ENCODE data around the gene S100Z. TPM values are rescaled to one million over a fixed set of nuclear protein-coding genes. Genes with fewer than 3 reads are reported as not detected.

The S100Z gene
- total and polyA plus RNA-seq, 10 of the 15 experiments (the other 5 are each of a cell fraction or from before 2014, with no cell fraction given), result 0.12 to 0.51 (median 0.30) TPM; not detected in 2

GRCh38 chr5:76946090-76946489 is 96.3 kb downstream of the S100Z start:
- RAD21 ChIA-PET (ENCODE audit: unreplicated experiment), result no interaction called here
- BruUV-seq (replicated peaks), result no TSS peak
- in situ Hi-C loops (cut with MboI) (no loop called here), intact Hi-C loops (cut with micrococcal nuclease; ENCODE audit: unreplicated experiment) (no loop called here)
- FAIRE-seq (no peak), ATAC-seq (no peak), DNase-seq (ENCODE audit: low read depth, low spot score) (no peak)
- POLR2A ChIA-PET, result no interaction called here
- H3K79me2 ChIP-seq (ENCODE audit: control insufficient read depth, insufficient read depth, low read length), result no peaks in the 10 kb centered on the region
- H3K27me3 ChIP-seq (replicated peaks in 1 of 2; ENCODE audit: control insufficient read depth in 2 of 2, insufficient read depth in 2 of 2, low read length in 1 of 2), result no peaks in the 10 kb centered on the region; a peak in 1 of 4 replicates
- TF ChIP-seq SKIL (IDR thresholded peaks at IDR 0.05; ENCODE audit: low read depth, poor library complexity, severe bottlenecking) (no peak), E4F1 (IDR thresholded peaks at IDR 0.05; ENCODE audit: borderline replicate concordance, partially characterized antibody) (no peak), IKZF2 (IDR thresholded peaks at IDR 0.05) (no peak), NR2F1 (conservative IDR thresholded peaks at IDR 0.05) (no peak), SPI1 (IDR thresholded peaks at IDR 0.05; ENCODE audit: borderline replicate concordance, insufficient read depth, low read depth, low read length) (no peak), STAT1 (conservative IDR thresholded peaks at IDR 0.05) (no peak), GABPA (IDR thresholded peaks at IDR 0.05; ENCODE audit: low read depth) (no peak), IRF3 (IDR thresholded peaks at IDR 0.05) (no peak), PBX3 (IDR thresholded peaks at IDR 0.05; ENCODE audit: insufficient replicate concordance, low read depth, low read length) (no peak)
- no peaks in the 10 kb centered on the region for H3K36me3 ChIP-seq (ENCODE audit: control insufficient read depth in 2 of 2, insufficient read depth in 2 of 2, low read length in 1 of 2)
- CTCF ChIA-PET, result no interaction called here
- no peak overlapping the region for H2AFZ ChIP-seq (ENCODE audit: control insufficient read depth, low read depth, low read length)
- H4K20me1 ChIP-seq (ENCODE audit: control insufficient read depth, insufficient read depth), result no peaks in the 10 kb centered on the region
- SMC1A ChIA-PET (ENCODE audit: uncharacterized antibody, unreplicated experiment), result interaction anchor here (0.6 kb wide), 1 partner anchor 35 kb away, joined by 3 read pairs; no protein-coding TSS in a partner anchor
- no peak overlapping the region for H3K4me2 ChIP-seq (ENCODE audit: control insufficient read depth, insufficient read depth)
- H3K27ac ChIP-seq (ENCODE audit: control insufficient read depth, insufficient read depth), result no peak overlapping the region
- no peaks in the 10 kb centered on the region for H3K9me3 ChIP-seq (replicated peaks; ENCODE audit: control insufficient read depth, insufficient read depth, low read length)
- WGBS (ENCODE audit: insufficient coverage, insufficient replicate concordance, low lambda C conversion rate, missing lambda C conversion rate), result 61% methylated on average over 2 of the region's 2 CpGs
- no peak overlapping the region for H3K9ac ChIP-seq (ENCODE audit: control insufficient read depth, insufficient read depth, low read length)
- no peak overlapping the region for H3K4me3 ChIP-seq
- no peaks in the 10 kb centered on the region for H3K4me1 ChIP-seq (ENCODE audit: control insufficient read depth, insufficient read depth, low read length)
